Frontal cortex (tissue), 4 donors: ENCODE measurements around the gene RSPO1. TPM values are rescaled to one million over a fixed set of nuclear protein-coding genes. Genes with fewer than 3 reads are reported as not detected.
"Not testable (repeated sequence)": the region's sequence is repeated elsewhere in the genome, so short reads cannot be mapped to it uniquely, and the experiment has no call there.

Source experiments
- DNase-seq, 2 donors: peaks; one replicate each; pipeline ENCODE4 v3.0.0; 2012; ENCODE audit warnings: low spot score in 2 of 2
- FAIRE-seq: peaks from 2 replicates; lab custom pipeline; 2012; peaks lifted over from hg19 to GRCh38; lab: Jason Lieb, UNC
- total RNA-seq: library from RNA; depleted of rRNA; stranded (reverse); fragments of >200 nt; gene quantifications from one replicate; pipeline ENCODE4 v1.2.3, GENCODE V29; 2014
- donor health status: control.
- donor health status: control.
- donor health status: control.

RSPO1 gene
- total RNA-seq, 1 donor from 2014 or later: not detected

DNA sequence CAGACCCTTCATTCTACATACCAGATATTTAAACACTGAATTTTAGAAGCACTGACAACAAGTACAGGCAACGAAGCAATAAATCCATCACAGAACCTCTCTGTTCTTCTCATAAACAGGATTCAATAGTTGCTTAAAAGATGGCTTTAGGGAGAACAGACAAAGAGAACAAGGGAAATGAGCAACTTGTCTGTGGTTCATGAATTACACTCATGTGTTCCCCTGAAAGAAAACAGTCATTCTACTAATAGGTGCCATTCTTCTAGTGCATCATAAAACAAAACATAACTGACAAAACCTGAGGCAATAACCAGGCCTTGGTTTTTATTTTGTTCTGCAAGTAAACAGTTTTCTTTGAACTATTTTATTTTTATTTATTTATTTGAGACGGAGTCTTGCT lies 45.8 kb downstream of the RSPO1 start:
- DNase-seq (no peak), FAIRE-seq (no peak)

GRCh38 chr1:37584544-37584943 lies 50.1 kb downstream of the RSPO1 start:
- FAIRE-seq, DNase-seq: not testable (repeated sequence)

DNA sequence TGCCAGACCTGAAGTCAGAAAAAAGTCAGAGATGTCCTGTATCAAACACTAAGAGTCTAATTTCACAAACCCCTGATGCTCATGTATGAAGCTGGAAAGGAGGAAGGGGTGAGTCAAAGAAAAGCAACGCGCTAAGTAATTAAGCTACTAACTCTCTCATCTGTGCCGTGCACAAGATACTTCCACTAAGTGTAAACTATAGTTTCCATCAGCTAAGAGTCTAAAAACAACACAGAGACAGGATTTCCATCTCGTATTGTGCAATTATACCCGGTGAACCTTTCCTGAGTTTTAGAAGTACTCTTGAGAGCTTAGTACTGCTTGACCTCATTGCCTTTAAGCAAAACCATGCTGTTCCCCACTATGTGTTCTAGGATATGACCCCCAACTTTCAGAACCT lies 59.0 kb downstream of the RSPO1 start:
- DNase-seq (no peak), FAIRE-seq (no peak)

DNA sequence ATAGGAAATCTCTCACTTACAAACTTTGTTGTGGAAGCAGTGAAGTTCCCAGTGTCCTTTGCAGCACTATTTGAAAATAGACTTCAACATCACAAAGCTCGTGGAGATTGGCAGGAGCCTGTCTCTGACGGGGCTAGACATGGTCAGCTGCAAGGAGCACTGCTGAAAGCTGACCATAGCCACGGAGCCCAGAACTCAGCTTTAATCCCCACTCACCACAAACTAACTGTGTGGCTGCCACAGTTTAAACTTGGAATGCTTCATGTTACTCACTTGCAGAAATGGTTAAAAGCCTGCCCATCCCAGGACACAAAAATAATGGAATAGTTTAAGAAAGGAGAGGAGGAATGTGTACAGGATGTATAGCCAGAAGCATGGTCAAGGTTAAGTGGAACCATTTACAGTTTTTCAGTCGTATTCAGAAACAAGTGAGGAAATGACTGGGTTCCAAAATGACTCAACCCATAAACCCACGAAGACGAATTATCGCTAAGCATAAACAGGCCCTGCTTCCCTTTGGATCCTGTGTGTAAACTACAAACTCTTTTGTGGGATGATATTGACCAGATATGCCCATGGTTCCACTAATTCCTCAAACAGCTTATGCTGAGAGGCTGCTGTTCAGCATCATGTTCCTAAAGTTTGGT lies 59.7 kb downstream of the RSPO1 start:
- DNase-seq (no peak), FAIRE-seq (no peak)

DNA sequence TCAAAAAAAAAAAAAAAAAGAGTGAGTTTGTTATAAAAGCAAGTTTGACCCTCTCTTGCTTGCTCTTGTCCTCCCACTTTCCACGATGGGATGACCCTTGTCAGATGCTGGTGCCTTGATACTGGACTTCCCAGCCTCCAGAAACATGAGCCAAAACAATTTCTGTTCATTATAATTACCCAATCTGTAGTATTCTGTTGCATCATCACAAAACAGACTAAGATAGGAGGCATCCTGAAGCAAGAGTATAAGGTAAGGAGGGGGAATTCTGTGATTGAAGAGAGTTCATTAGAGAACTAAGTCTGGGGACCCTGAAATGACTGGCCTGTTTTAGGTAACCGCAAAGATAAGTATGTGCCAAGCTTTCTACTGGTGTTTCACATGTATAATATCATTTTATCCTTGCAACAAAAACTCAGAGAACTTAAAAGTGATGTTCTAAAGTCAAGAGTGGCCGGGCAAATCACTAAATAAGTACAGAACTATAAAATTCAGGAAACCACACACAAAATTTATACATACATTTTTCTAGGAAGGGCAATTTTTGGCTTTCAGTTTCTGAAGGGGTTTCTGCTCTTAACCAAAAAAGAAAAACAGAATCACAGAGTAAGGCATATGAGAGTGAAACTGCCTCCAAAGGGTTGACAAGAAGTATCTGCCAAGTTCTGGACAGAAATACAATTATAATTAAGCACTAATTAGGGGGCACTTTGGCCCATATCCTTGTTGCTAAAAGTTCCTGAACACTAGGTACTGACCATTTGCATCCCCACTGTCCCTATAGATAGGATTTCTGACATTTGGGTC lies 64.0 kb downstream of the RSPO1 start:
- DNase-seq: no peak
- no peak for FAIRE-seq

GRCh38 chr1:37567023-37567422 lies 67.7 kb downstream of the RSPO1 start:
- DNase-seq (no peak), FAIRE-seq (no peak)

GRCh38 chr1:37564892-37565291 lies 69.8 kb downstream of the RSPO1 start:
- FAIRE-seq: no peak
- DNase-seq: no peak

DNA sequence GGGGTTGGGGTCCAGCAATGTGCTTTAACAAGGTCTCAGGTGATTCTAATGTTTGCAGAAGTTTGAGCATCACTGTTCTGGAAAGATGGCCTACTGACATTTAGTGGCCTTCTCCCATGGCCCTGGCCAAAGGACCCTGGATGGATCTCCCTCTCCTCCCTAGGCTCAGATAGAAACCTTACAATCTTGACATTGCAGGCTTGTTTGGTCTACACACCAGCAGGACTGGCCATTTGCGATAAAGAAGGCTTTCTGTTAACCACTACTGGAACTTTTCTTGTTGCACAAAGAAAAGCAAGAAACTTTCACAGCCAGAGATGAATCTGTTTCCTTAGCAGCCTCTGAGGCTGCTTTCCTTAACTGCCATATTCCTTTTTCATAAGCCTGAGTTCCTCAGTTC lies 71.7 kb downstream of the RSPO1 start:
- FAIRE-seq (no peak), DNase-seq (no peak)

Other genes starting within 250 kb of the RSPO1 start
- 0.41 TPM for gene ZC3H12A, start 160.3 kb downstream of the RSPO1 start, total RNA-seq
- 147 TPM for gene MEAF6, start 120.1 kb downstream of the RSPO1 start, total RNA-seq
- gene SNIP1, start 80.6 kb downstream of the RSPO1 start, total RNA-seq: 29.8 TPM
- 2.9 TPM for gene DNALI1, start 78.0 kb downstream of the RSPO1 start, total RNA-seq
- gene GNL2, start 39.0 kb downstream of the RSPO1 start, total RNA-seq: 44.4 TPM
- gene CDCA8, start 57.6 kb upstream of the RSPO1 start, total RNA-seq: 0.82 TPM
- gene EPHA10, start 130.2 kb upstream of the RSPO1 start, total RNA-seq: 8.6 TPM
- 28.9 TPM for gene MANEAL, start 159.0 kb upstream of the RSPO1 start, total RNA-seq
- gene C1orf122, start 172.9 kb upstream of the RSPO1 start, total RNA-seq: 16.3 TPM
- 16.3 TPM for gene YRDC, start 173.3 kb upstream of the RSPO1 start, total RNA-seq
- 2.0 TPM for gene MTF1, start 224.7 kb upstream of the RSPO1 start, total RNA-seq